SK-N-SH treated with all-trans-retinoic acid at 6 μM for 48 hours (cell line): ENCODE data around the gene UST.

Experiments
- ARNTL ChIP-seq: fragments of 450-650 bp; formaldehyde crosslinking; IDR thresholded peaks from 2 replicates; pipeline ENCODE4 v1.5.0; 2020; ENCODE audit warnings: low read depth, mild to moderate bottlenecking, moderate library complexity, borderline replicate concordance
- CSDC2 ChIP-seq: fragments of 250-450 bp; sonication (Bioruptor Pico); IDR thresholded peaks from 2 replicates; pipeline ENCODE4 v1.5.0; 2020; ENCODE audit warnings: mild to moderate bottlenecking, moderate library complexity
- ESRRG ChIP-seq: fragments of 250-450 bp; sonication (Bioruptor Pico); IDR thresholded peaks from 2 replicates; pipeline ENCODE4 v1.6.1; 2021; ENCODE audit warnings: mild to moderate bottlenecking
- GLIS3 ChIP-seq: fragments of 250-450 bp; sonication (Bioruptor Pico); IDR thresholded peaks from 2 replicates; pipeline ENCODE4 v1.5.0; 2020; ENCODE audit warnings: mild to moderate bottlenecking, moderate library complexity
- OSR1 ChIP-seq: fragments of 250-450 bp; sonication (Bioruptor Pico); IDR thresholded peaks from 2 replicates; pipeline ENCODE4 v1.8.0; 2022; ENCODE audit warnings: moderate library complexity, mild to moderate bottlenecking, inconsistent platforms
- SNAI2 ChIP-seq: fragments of 250-450 bp; sonication (Bioruptor Pico); IDR thresholded peaks from 2 replicates; pipeline ENCODE4 v1.5.0; 2020; ENCODE audit warnings: mild to moderate bottlenecking, moderate library complexity
- TCF4 ChIP-seq: fragments of 250-450 bp; sonication (Bioruptor Pico); IDR thresholded peaks from 2 replicates; pipeline ENCODE4 v1.8.0; 2021; ENCODE audit warnings: mild to moderate bottlenecking, moderate library complexity, borderline replicate concordance
- ZFP30 ChIP-seq: fragments of 450-650 bp; formaldehyde crosslinking; IDR thresholded peaks from 2 replicates; pipeline ENCODE4 v1.5.0; 2022; ENCODE audit warnings: mild to moderate bottlenecking, moderate library complexity
- TF ChIP-seq, protein P1 (sequence below): fragments of 250-450 bp; sonication (Bioruptor Pico); IDR thresholded peaks from 2 replicates; pipeline ENCODE4 v1.8.0; 2020; ENCODE audit warnings: mild to moderate bottlenecking, moderate library complexity, borderline replicate concordance

DNA sequence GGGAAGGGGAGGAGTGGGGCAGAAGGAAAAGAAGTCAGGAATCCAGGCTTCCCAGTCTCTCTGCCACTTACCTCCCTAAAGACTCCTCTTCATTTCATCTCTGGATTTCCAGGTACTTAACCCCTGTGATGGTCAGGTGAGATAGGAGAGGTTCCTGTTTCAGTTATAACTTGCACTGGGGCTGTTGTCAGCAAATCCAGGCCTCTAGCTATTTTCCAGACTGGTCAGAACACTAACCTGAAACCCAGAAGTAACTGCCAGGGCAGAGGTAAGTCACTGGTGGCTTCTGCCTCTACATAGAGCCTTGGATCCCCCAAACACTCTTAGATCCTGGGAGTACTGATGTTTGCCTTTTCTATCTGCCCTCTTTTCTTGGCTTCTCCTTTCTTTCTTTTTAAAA is 337.2 kb downstream of the UST start:
- TF ChIP-seq ARNTL (CRISPR knock-in tag) = no peak
- TF ChIP-seq TCF4 = no peak
- no peak for TF ChIP-seq GLIS3 (CRISPR knock-in tag)
- no peak for TF ChIP-seq SNAI2 (CRISPR knock-in tag)
- TF ChIP-seq OSR1 (CRISPR knock-in tag) = no peak
- no peak for TF ChIP-seq CSDC2 (CRISPR knock-in tag)
- TF ChIP-seq, protein P1, sequence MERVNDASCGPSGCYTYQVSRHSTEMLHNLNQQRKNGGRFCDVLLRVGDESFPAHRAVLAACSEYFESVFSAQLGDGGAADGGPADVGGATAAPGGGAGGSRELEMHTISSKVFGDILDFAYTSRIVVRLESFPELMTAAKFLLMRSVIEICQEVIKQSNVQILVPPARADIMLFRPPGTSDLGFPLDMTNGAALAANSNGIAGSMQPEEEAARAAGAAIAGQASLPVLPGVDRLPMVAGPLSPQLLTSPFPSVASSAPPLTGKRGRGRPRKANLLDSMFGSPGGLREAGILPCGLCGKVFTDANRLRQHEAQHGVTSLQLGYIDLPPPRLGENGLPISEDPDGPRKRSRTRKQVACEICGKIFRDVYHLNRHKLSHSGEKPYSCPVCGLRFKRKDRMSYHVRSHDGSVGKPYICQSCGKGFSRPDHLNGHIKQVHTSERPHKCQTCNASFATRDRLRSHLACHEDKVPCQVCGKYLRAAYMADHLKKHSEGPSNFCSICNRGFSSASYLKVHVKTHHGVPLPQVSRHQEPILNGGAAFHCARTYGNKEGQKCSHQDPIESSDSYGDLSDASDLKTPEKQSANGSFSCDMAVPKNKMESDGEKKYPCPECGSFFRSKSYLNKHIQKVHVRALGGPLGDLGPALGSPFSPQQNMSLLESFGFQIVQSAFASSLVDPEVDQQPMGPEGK (CRISPR knock-in tag) = no peak
- TF ChIP-seq ESRRG = no peak
- TF ChIP-seq ZFP30 (CRISPR knock-in tag) = no peak
